GM23338 (cell line): ENCODE results near the gene TNS4. TPM values are rescaled to one million over a fixed set of nuclear protein-coding genes. Genes with fewer than 3 reads are reported as not detected.

ENCODE experiments used
- ATAC-seq: fragments of 200-7000 bp; cut with Tn5 transposase; 3 replicates; pipeline ENCODE4 v1.9.1; 2020
- DNase-seq: peaks from one replicate; pipeline ENCODE4 v3.0.0-alpha.2; 2015; ENCODE audit warnings: low spot score
- H2AFZ ChIP-seq: fragments of 200-600 bp; sonication (generic); 2 replicates; pipeline ENCODE4 v1.8.0; 2016; ENCODE audit warnings: antibody characterized with exemption, mild to moderate bottlenecking, moderate library complexity
- H3F3A ChIP-seq: fragments of 200-600 bp; sonication (generic); replicated peaks from 2 replicates; pipeline ENCODE4 v1.8.0; 2017; ENCODE audit warnings: antibody characterized with exemption, mixed run types, low read depth
- H3K27ac ChIP-seq: fragments of 200-600 bp; sonication (generic); 2 replicates; pipeline ENCODE4 v1.6.1; 2016; ENCODE audit warnings: low read depth
- H3K27me3 ChIP-seq: fragments of 200-600 bp; sonication (generic); 2 replicates; pipeline ENCODE4 v1.8.0; 2016; ENCODE audit warnings: mild to moderate bottlenecking, mixed run types, moderate library complexity; ENCODE audit not compliant: insufficient read depth
- H3K36me3 ChIP-seq: fragments of 200-600 bp; sonication (generic); 2 replicates; pipeline ENCODE4 v1.8.0; 2016; ENCODE audit warnings: mild to moderate bottlenecking; ENCODE audit not compliant: insufficient read depth
- H3K4me1 ChIP-seq: fragments of 200-600 bp; sonication (generic); 2 replicates; pipeline ENCODE4 v1.8.0; 2016; ENCODE audit warnings: mild to moderate bottlenecking, moderate library complexity; ENCODE audit not compliant: insufficient read depth
- H3K4me2 ChIP-seq: fragments of 200-600 bp; sonication (generic); 2 replicates; pipeline ENCODE4 v1.7.1; 2017; ENCODE audit warnings: mixed run types
- H3K4me3 ChIP-seq: fragments of 200-600 bp; sonication (generic); 2 replicates; pipeline ENCODE4 v1.6.1; 2016; ENCODE audit warnings: mixed run types
- H3K79me2 ChIP-seq: fragments of 200-600 bp; sonication (generic); replicated peaks from 2 replicates; pipeline ENCODE4 v1.8.0; 2017; ENCODE audit warnings: mild to moderate bottlenecking; ENCODE audit not compliant: insufficient read depth
- H3K9me2 ChIP-seq: fragments of 200-600 bp; sonication (generic); 2 replicates; pipeline ENCODE4 v1.8.0; 2017; ENCODE audit not compliant: insufficient read depth
- H4K20me1 ChIP-seq: fragments of 200-600 bp; sonication (generic); replicated peaks from 2 replicates; pipeline ENCODE4 v1.8.0; 2017; ENCODE audit warnings: mild to moderate bottlenecking; ENCODE audit not compliant: insufficient read depth
- H3K27ac Mint-ChIP-seq: 2 replicates; pipeline ENCODE4 v1.8.0; 2020; ENCODE audit warnings: inconsistent platforms, mild to moderate bottlenecking, moderate library complexity, mixed read lengths
- H3K27me3 Mint-ChIP-seq: 3 replicates; pipeline ENCODE4 v1.8.0; 2022; ENCODE audit warnings: low read depth, mild to moderate bottlenecking, moderate library complexity, mixed read lengths, inconsistent platforms; ENCODE audit not compliant: insufficient read depth, poor library complexity
- H3K36me3 Mint-ChIP-seq: 3 replicates; pipeline ENCODE4 v1.8.0; 2021; ENCODE audit warnings: low read depth, mild to moderate bottlenecking, inconsistent platforms, moderate library complexity, mixed read lengths
- H3K4me1 Mint-ChIP-seq: 3 replicates; pipeline ENCODE4 v1.8.0; 2020; ENCODE audit warnings: mild to moderate bottlenecking, inconsistent platforms, mixed read lengths
- H3K4me3 Mint-ChIP-seq: 3 replicates; pipeline ENCODE4 v1.8.0; 2021; ENCODE audit warnings: moderate library complexity, mild to moderate bottlenecking, inconsistent platforms, mixed read lengths
- H3K9me3 Mint-ChIP-seq: 3 replicates; pipeline ENCODE4 v1.8.0; 2020; ENCODE audit warnings: moderate library complexity, mild to moderate bottlenecking, inconsistent platforms, mixed read lengths
- CREB1 ChIP-seq: fragments of 250-450 bp; sonication (Bioruptor Pico); IDR thresholded peaks from 2 replicates; pipeline ENCODE4 v1.5.0; 2020; ENCODE audit warnings: low read depth, mild to moderate bottlenecking, moderate library complexity
- CTCF ChIP-seq, 2 experiments: fragments of 200-600 bp in 1 of 2; sonication (generic) in 1 of 2; conservative IDR thresholded peaks; 2 replicates each; pipeline versions ENCODE4 v1.5.1 to v1.6.1; 2016 to 2017; ENCODE audit warnings: antibody characterized with exemption in 2 of 2, low read depth in 2 of 2, mild to moderate bottlenecking in 2 of 2, moderate library complexity in 1 of 2
- EZH2phosphoT487 ChIP-seq: fragments of 200-600 bp; sonication (generic); IDR thresholded peaks from one replicate; pipeline ENCODE4 v1.8.1; 2018; ENCODE audit warnings: antibody characterized with exemption; ENCODE audit not compliant: unreplicated experiment
- JUNB ChIP-seq: IDR thresholded peaks from one replicate; pipeline ENCODE4 v1.6.1; 2016; ENCODE audit warnings: antibody characterized with exemption; ENCODE audit not compliant: unreplicated experiment
- POLR2AphosphoS5 ChIP-seq: IDR thresholded peaks from 2 replicates; pipeline ENCODE4 v1.6.1; 2016; ENCODE audit warnings: antibody characterized with exemption, low read depth
- ZNF114 ChIP-seq: fragments of 250-450 bp; sonication (Bioruptor Pico); IDR thresholded peaks from 2 replicates; pipeline ENCODE4 v1.5.0; 2020; ENCODE audit warnings: mild to moderate bottlenecking, moderate library complexity
- ZNF331 ChIP-seq: fragments of 250-450 bp; sonication (Bioruptor Pico); IDR thresholded peaks from 2 replicates; pipeline ENCODE4 v1.5.0; 2020; ENCODE audit warnings: low read depth, mild to moderate bottlenecking, moderate library complexity
- ZNF462 ChIP-seq: fragments of 250-450 bp; sonication (Bioruptor Pico); IDR thresholded peaks from 2 replicates; pipeline ENCODE4 v1.5.0; 2020; ENCODE audit warnings: mild to moderate bottlenecking, moderate library complexity
- polyA plus RNA-seq: library from polyadenylated mRNA; unstranded; fragments of >200 nt; fragmentation: Nextera tagmentation; extraction: Ambion mirVana; gene quantifications from 2 replicates; pipeline ENCODE4 v1.2.1, GENCODE V29; 2016
- total RNA-seq: library from RNA; depleted of rRNA; stranded (reverse); fragments of >200 nt; shearing (Covaris generic); gene quantifications from 2 replicates; pipeline ENCODE4 v1.2.3, GENCODE V29; 2014

The TNS4 gene
- total and polyA plus RNA-seq, 2 experiments from 2014 or later: 0.31 to 4.9 TPM

GRCh38 chr17:40541873-40542557, 40.6 kb upstream of the TNS4 start:
- Mint-ChIP-seq H3K4me3 (no peak overlapping the region), H3K4me1 (peaks cover 20% of the 10 kb centered on the region), H3K36me3 (no peaks in the 10 kb centered on the region), H3K27ac (no peak overlapping the region), H3K9me3 (no peaks in the 10 kb centered on the region), H3K27me3 (peaks cover 8% of the 10 kb centered on the region)
- no peak overlapping the region for H2AFZ ChIP-seq
- no peak overlapping the region for H3K27ac ChIP-seq
- ATAC-seq (no peak), DNase-seq (no peak)
- no peaks in the 10 kb centered on the region for H4K20me1 ChIP-seq
- TF ChIP-seq CTCF (conservative IDR thresholded peaks at IDR 0.05; ENCODE audit: low read depth in 2 of 2): 0 out of 4 replicates have a peak, but pooled peaks of 1 of the 2 experiments have one; percentile 2
- TF ChIP-seq JUNB: no peak
- TF ChIP-seq EZH2phosphoT487: no peak
- H3K4me2 ChIP-seq: no peak overlapping the region
- H3K79me2 ChIP-seq: no peaks in the 10 kb centered on the region
- H3K27me3 ChIP-seq: no peaks in the 10 kb centered on the region
- H3K4me1 ChIP-seq: peaks cover 4% of the 10 kb centered on the region
- H3K9me2 ChIP-seq: no peaks in the 10 kb centered on the region
- no peaks in the 10 kb centered on the region for H3F3A ChIP-seq
- H3K36me3 ChIP-seq: no peaks in the 10 kb centered on the region
- H3K4me3 ChIP-seq: no peak overlapping the region

- Mint-ChIP-seq H3K36me3 (no peaks in the 10 kb centered on the region), H3K27me3 (peaks cover 9% of the 10 kb centered on the region), H3K9me3 (no peaks in the 10 kb centered on the region), H3K27ac (no peak overlapping the region), H3K4me1 (peaks cover 20% of the 10 kb centered on the region), H3K4me3 (no peak overlapping the region)
- ATAC-seq: no peak
- H4K20me1 ChIP-seq: no peaks in the 10 kb centered on the region
- no peak overlapping the region for H3K4me2 ChIP-seq
- H2AFZ ChIP-seq: no peak overlapping the region
- TF ChIP-seq CREB1 (CRISPR knock-in tag): no peak
- no peak for TF ChIP-seq POLR2AphosphoS5
- no peak for TF ChIP-seq ZNF331 (CRISPR knock-in tag)
- TF ChIP-seq ZNF462 (CRISPR knock-in tag): no peak
- no peak for TF ChIP-seq ZNF114 (CRISPR knock-in tag)
- no peak for TF ChIP-seq EZH2phosphoT487
- DNase-seq: no peak
- no peaks in the 10 kb centered on the region for H3K79me2 ChIP-seq
- H3K36me3 ChIP-seq: no peaks in the 10 kb centered on the region
- H3K9me2 ChIP-seq: no peaks in the 10 kb centered on the region
- no peak overlapping the region for H3K27ac ChIP-seq
- H3K4me1 ChIP-seq: peaks cover 4% of the 10 kb centered on the region
- no peak overlapping the region for H3K4me3 ChIP-seq
- no peaks in the 10 kb centered on the region for H3F3A ChIP-seq
- no peaks in the 10 kb centered on the region for H3K27me3 ChIP-seq
These were observed 39.8 kb upstream of the TNS4 start for GRCh38 chr17:40541060-40541872.
